ENCODE data around the gene NR1H3. TPM values are rescaled to one million over a fixed set of nuclear protein-coding genes. Genes with fewer than 3 reads are reported as not detected.

Gene NR1H3
- polyA plus RNA-seq, 1 of the 3 experiments (the other 2 are of a cell fraction) = 7.3 TPM

Other genes with a start within 250 kb of the NR1H3 start
- gene ARFGAP2, start 81.1 kb upstream of the NR1H3 start, polyA plus RNA-seq (2012; rRNA removed) = 52.5 and 64.0 TPM in 2 replicates
- 24.4 and 31.1 TPM in 2 replicates for gene PACSIN3, start 71.6 kb upstream of the NR1H3 start, polyA plus RNA-seq (2012; rRNA removed)
- 83.5 and 95.5 TPM in 2 replicates for gene DDB2, start 43.0 kb upstream of the NR1H3 start, polyA plus RNA-seq (2012; rRNA removed)
- 15.9 and 17.5 TPM in 2 replicates for gene ACP2, start 9.2 kb upstream of the NR1H3 start, polyA plus RNA-seq (2012; rRNA removed)
- gene MADD, start 12.1 kb downstream of the NR1H3 start, polyA plus RNA-seq (2012; rRNA removed) = 10.6 and 16.4 TPM in 2 replicates
- not detected in 2 replicates for gene MYBPC3, start 94.7 kb downstream of the NR1H3 start, polyA plus RNA-seq (2012; rRNA removed)
- gene SPI1, start 120.6 kb downstream of the NR1H3 start, polyA plus RNA-seq (2012; rRNA removed) = 0.19 TPM in 1 of 2 replicates, not detected in the other
- 65.5 and 70.7 TPM in 2 replicates for gene SLC39A13, start 150.6 kb downstream of the NR1H3 start, polyA plus RNA-seq (2012; rRNA removed)
- gene PSMC3, start 168.4 kb downstream of the NR1H3 start, polyA plus RNA-seq (2012; rRNA removed) = 184 and 191 TPM in 2 replicates
- 0.07 and 0.23 TPM in 2 replicates for gene RAPSN, start 191.1 kb downstream of the NR1H3 start, polyA plus RNA-seq (2012; rRNA removed)

Measured in SK-N-SH (cell line).